Stimulated activated CD8-positive, alpha-beta memory T cell treated with anti-CD3 and anti-CD28 coated beads, Interleukin-2, amount 100 ng/mL, for 48 hours (primary cell): ENCODE results near the gene ANTXR1.
"Not testable (repeated sequence)": the region's sequence is repeated elsewhere in the genome, so short reads cannot be mapped to it uniquely, and the experiment has no call there.

Source experiments
- DNase-seq, 2 donors: peaks; one replicate each; pipeline ENCODE4 v3.0.0-alpha.2; 2020; ENCODE audit warnings: low read depth in 2 of 2

The ANTXR1 gene

GRCh38 chr2:69164061-69164778 lies 151.2 kb downstream of the ANTXR1 start:
- DNase-seq, result no peak

DNA sequence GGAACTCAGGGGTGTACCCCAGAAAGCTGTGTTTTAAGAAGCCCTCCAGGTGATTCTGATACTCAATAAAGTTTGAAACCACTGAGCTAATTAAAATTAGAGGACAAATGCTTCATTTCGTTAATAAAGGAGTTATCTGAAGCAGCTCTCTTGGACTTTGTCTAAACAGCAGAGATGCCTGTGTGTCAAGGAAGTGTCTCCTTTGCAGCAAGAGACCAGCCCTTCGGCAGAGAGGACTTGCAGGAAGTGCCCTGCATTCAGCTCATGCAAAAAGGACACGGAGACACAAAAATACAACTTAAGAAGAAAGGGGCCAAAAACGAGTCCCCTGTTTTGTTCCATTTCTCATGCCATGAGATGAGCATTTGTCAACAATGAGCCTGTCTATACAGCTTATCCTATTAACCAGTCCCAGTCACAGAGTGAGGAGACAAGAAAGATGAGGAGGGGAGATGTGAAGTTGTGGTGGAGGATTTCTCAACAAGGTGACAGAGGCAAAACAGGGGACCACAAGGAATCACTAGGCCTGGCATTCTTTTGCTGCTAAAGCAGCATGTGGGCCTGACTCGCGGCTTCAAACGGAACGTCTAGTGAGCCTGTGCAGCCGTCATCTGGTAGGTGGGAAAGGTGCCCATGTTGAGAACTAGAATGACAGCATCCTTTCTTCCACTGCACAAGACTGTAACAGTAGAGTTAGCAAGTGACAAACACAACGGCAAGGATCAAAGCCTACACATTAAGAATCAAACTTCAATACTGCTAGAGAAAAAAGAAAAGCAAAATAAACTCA lies 152.3 kb downstream of the ANTXR1 start:
- DNase-seq, result no peak

- no peak for DNase-seq
Measured at GRCh38 chr2:69166465-69166811, 153.5 kb downstream of the ANTXR1 start.

GRCh38 chr2:69166812-69167468 lies 154.0 kb downstream of the ANTXR1 start:
- no peak for DNase-seq

GRCh38 chr2:69167469-69167822 lies 154.5 kb downstream of the ANTXR1 start:
- DNase-seq, result no peak

DNA sequence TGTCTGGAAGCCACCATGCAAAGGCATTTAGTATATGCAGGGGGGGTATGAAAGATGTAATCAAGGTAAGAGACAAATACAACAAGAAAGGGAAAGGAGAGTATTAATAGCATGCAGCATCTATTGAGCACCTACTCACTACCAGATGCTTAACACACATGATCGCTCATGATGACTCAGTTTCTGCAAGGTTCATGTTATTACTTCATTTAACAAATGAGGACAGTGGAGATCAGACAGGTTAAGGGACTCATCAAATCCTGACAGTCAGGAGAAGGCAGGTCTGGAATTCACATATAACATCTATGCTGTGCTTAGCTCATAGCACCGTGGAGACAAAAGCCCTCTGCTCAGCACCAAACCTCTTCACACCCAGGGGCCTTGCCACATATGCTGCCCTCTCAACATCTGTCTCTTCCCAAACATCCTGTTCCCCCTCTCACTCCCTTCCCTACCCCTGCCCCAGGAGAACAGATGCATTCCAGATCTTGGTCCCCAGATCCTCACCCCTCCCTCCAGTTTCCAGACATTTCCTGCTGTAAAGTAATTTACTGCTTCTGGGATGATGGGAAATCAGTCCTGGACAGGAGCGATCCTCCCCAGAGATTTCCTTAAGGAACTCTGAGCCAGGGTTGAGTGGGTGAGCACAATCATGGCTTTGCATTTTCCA lies 155.3 kb downstream of the ANTXR1 start:
- no peak for DNase-seq

DNA sequence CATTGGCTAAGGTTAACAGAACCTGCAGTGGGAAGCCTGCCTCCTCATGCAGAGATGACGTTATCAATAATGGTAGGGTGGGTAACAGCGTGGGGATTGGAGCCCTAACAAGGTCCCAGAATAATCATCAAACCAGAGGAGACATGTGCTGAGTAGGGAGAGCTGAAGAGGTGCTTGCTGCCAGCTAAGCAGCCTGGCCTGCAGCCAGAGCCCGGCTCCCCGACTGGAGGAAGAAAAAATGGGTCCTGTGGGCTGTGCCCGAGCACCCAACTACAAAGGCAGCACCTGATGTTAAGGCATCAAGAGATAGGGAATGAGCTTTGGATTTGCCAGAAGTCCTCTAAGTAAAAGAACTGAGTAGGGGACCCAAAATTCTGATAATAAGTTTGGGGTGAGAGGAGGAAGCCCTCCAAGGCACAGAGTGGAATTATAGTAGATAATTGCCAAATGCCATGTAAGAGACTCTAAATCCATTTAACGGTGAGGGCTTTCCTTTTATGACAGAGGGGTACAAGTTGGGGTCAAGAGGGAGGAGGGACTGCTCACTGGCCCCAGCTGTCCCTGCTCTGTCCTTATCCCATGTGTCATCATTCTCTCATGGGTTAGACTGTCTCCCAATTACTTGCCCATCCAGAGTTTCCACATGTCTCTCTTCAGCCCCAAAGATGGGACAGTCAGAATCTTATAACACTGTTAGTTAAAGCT lies 156.1 kb downstream of the ANTXR1 start:
- DNase-seq, result no peak

DNA sequence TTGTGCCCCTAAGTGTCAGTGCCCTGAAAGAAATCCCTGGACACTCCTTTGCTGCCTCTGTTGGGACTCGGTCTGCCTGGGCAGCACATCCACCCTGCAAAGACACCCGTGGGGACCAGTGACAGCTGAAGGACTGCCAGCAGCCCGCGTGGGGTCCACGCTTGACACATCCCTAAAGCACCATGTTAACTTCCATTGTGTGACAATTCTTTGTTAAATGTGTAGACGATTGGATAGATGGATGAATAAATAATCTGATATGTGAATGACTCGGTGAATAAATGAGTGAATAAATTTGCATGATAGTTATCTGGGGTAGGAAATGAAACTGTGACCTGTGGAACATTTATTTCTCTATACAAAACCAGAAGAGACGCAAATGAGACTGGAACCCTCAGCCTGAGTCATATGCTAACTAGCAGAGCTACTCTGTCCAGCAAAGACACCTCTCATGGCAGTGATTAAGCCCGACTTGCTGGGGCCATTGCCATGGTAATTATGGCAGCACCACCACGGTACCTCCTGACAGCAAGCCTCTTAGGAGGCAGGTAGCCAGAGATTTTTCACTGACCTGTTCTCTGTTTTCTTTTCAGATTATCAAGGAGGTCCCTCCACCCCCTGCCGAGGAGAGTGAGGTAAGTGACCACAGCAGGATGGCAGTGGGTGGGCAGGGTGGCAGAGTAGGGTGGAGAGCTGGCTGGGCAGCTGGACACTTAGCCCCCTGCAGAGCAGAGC lies 156.8 kb downstream of the ANTXR1 start:
- DNase-seq, result no peak

DNA sequence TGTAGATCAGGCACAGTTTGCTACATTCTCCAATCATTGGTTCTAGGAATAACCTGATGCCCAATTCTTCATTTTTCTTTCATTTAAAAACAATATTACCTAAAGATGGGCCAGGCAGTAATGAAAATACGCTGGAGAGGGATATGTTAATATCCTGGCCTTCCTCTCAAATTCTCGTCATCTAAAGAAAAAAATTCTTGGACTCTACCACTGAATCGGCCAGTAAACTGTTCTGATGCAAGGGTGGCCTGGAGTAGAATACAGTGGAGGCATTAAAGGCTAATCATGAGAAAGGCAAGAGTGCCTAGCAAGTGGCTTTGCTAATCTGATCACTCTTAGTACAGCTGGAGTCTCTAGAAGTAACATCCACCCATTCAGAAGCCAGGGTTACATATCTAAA lies 157.7 kb downstream of the ANTXR1 start:
- DNase-seq, result no peak

- DNase-seq, result no peak
Measured at GRCh38 chr2:69171116-69171896, 158.3 kb downstream of the ANTXR1 start.

- no peak for DNase-seq
Measured at GRCh38 chr2:69171897-69172525, 159.0 kb downstream of the ANTXR1 start.

- no peak for DNase-seq
Measured at GRCh38 chr2:69173706-69174105, 160.7 kb downstream of the ANTXR1 start.

DNA sequence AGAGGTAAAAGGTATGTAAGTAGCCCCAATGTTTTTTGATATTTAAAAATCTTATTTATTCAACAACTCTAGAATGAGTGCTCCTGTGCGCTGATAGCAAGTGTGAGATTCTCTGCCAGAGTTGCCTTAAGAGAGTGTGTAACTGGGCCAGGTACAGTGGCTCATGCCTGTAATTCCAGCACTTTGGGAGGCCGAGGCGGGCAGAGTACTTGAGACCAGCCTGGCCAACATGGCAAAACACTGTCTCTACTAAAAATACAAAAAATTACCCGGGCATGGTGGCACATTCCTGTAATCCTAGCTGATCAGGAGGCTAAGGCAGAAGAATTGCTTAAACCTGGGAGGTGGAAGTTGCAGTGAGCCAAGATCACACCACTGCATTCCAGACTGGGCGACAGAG lies 161.2 kb downstream of the ANTXR1 start:
- not testable (repeated sequence) for DNase-seq

- DNase-seq, result no peak
Measured at GRCh38 chr2:69175790-69176715, 163.1 kb downstream of the ANTXR1 start.

DNA sequence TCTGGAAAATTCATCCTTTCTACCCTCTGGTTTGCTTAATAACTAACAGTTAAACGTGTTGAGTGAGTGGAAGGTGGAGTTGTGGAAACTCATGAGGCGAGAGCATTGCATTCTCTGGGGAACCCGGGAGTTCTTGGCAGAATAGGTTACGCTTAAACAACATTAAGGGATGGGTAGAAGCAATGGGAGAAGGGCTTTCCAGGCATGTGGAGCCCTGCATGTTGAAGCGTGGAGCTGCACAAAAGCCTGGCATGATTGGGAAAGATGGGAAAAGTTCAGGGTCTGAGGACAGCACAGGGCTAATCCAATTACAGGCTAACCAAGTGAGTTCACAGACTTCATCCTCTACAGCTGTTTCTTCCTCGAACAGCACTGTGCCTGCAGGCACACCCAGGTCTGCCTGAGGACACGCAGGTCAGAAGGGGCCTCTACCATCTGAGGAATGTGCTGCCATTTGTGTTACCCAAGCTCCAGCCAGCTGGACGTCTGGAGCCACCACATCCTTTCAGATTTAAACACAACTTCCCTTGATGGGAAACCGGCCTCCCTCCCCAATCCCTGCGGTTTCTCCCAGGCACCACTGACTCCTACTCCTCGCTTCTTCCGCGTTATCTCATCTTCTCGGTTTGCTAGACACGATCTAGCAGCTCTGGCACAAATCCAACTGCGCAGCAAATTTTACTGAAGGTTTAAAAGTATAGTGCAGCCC lies 164.2 kb downstream of the ANTXR1 start:
- DNase-seq, result no peak

GRCh38 chr2:69177785-69178636 lies 165.0 kb downstream of the ANTXR1 start:
- peak in 1 of 2 donors; percentile 4 for DNase-seq

DNA sequence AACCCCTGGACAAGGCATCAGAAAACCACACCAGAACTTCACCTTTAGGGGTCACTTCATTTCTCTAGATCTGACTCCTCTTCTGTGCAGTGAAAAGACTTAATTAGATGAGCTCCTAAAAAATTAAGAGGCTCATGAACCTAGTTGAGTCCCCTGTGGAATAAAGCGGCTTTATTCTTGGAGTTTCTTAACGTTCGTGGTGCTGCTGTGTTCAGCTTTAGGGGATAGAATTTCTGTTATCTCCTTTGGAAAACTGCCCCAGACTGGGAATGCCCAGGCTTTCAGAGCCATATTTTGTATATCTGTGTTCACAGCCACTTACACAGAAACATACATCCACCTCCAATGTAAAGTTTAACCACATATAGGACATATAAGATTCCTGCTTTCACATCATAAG lies 165.8 kb downstream of the ANTXR1 start:
- DNase-seq, result no peak
